Panc1 (cell line): Measurements from ENCODE around the gene RFC2. TPM values are rescaled to one million over a fixed set of nuclear protein-coding genes. Genes with fewer than 3 reads are reported as not detected.

Experiments
- ATAC-seq: fragments of 200-7000 bp; cut with Tn5 transposase; 2 replicates; pipeline ENCODE4 v1.9.1; 2020; ENCODE audit warnings: mild to moderate bottlenecking, moderate library complexity
- BruUV-seq: library from RNA; stranded (reverse); fragments of 400-500 nt; replicated peaks from 2 replicates; lab custom pipeline; 2021; lab: Mats Ljungman, UMichigan
- CTCF ChIA-PET: fragments of 300-600 bp; sonication (Branson Sonifier 250); formaldehyde crosslinking; loops from one replicate; lab custom pipeline; 2022; ENCODE audit warnings: antibody characterized with exemption; lab: Charles Lee
- POLR2A ChIA-PET: fragments of 300-600 bp; sonication (Branson Sonifier 250); formaldehyde crosslinking; loops from one replicate; lab custom pipeline; 2022; ENCODE audit warnings: antibody characterized with exemption; lab: Charles Lee
- DNase-seq: peaks from one replicate; pipeline ENCODE4 v3.0.0-alpha.2; 2010; ENCODE audit warnings: low read depth, low spot score
- H3K27ac ChIP-seq: 2 replicates; pipeline ENCODE4 v1.5.1; 2011; ENCODE audit warnings: mild to moderate bottlenecking, low read length, inconsistent platforms
- H3K27me3 ChIP-seq: fragments of 200-500 bp; sonication (Bioruptor generic); 2 replicates; pipeline ENCODE4 v1.6.0; 2014; ENCODE audit warnings: low read length, inconsistent platforms; ENCODE audit not compliant: control insufficient read depth, insufficient read depth
- H3K36me3 ChIP-seq: fragments of 200-500 bp; sonication (Bioruptor generic); 2 replicates; pipeline ENCODE4 v1.5.1; 2014; ENCODE audit warnings: inconsistent platforms, mild to moderate bottlenecking, low read length, moderate library complexity; ENCODE audit not compliant: control insufficient read depth, insufficient read depth
- H3K4me1 ChIP-seq: 2 replicates; pipeline ENCODE4 v1.5.1; 2011; ENCODE audit warnings: inconsistent platforms, mild to moderate bottlenecking, low read length, moderate library complexity; ENCODE audit not compliant: control insufficient read depth, insufficient read depth
- H3K4me3 ChIP-seq, 2 experiments: 2 replicates each; pipeline ENCODE4 v1.5.1; 2011 to 2012; ENCODE audit warnings: low read depth in 2 of 2, low read length in 2 of 2, mild to moderate bottlenecking in 2 of 2, inconsistent platforms in 1 of 2, moderate library complexity in 1 of 2
- H3K9me3 ChIP-seq: fragments of 200-500 bp; sonication (Bioruptor generic); 2 replicates; pipeline ENCODE4 v1.5.1; 2014; ENCODE audit warnings: low read depth, mild to moderate bottlenecking, inconsistent platforms, low read length, moderate library complexity; ENCODE audit not compliant: control insufficient read depth, insufficient read depth
- CTCF ChIP-seq: fragments of 450-650 bp; IDR thresholded peaks from 2 replicates; pipeline ENCODE4 v1.5.1; 2017; ENCODE audit warnings: mild to moderate bottlenecking
- POLR2AphosphoS5 ChIP-seq: IDR thresholded peaks from 2 replicates; pipeline ENCODE4 v1.6.1; 2012; ENCODE audit warnings: mild to moderate bottlenecking, low read depth, low read length, moderate library complexity
- REST ChIP-seq, 2 experiments: IDR thresholded peaks; 2 replicates each; pipeline ENCODE4 v1.6.1; 2011 to 2012; ENCODE audit warnings: low read depth in 2 of 2, control low read depth in 1 of 2, low read length in 1 of 2, mild to moderate bottlenecking in 1 of 2, moderate library complexity in 1 of 2; ENCODE audit not compliant: insufficient read depth in 1 of 2
- SIN3A ChIP-seq: IDR thresholded peaks from 2 replicates; pipeline ENCODE4 v1.6.1; 2012; ENCODE audit warnings: low read depth, mild to moderate bottlenecking, low read length, moderate library complexity, borderline replicate concordance; ENCODE audit not compliant: insufficient read depth
- TCF7L2 ChIP-seq: IDR thresholded peaks from 2 replicates; pipeline ENCODE4 v1.6.1; 2011; ENCODE audit warnings: mild to moderate bottlenecking, low read depth, low read length, inconsistent platforms
- in situ Hi-C: cut with HindIII; loops from 2 replicates; pipeline ENCODE4 v1.10.0; 2016; ENCODE audit warnings: low sequenced_read_pairs, low pct_unique_long_range_greater_than_20kb
- intact Hi-C: fragments of 100-400 bp; cut with micrococcal nuclease; formaldehyde crosslinking; loops from one replicate; pipeline ENCODE4 v1.10.0; 2022; ENCODE audit not compliant: unreplicated experiment
- total RNA-seq: library from RNA; stranded (reverse); gene quantifications from one replicate; pipeline ENCODE4 v1.2.1, GENCODE V29; 2021; ENCODE audit not compliant: unreplicated experiment

Gene RFC2
- total RNA-seq, 1 experiment from 2014 or later: 56.2 TPM

GRCh38 chr7:74236284-74236683 is 17.9 kb downstream of the RFC2 start:
- no peak overlapping the region for H3K27ac ChIP-seq
- DNase-seq (no peak), ATAC-seq (no peak)
- ChIA-PET POLR2A (interaction anchor here (0.6 kb wide), 1 partner anchor 39 kb away, joined by 10 read pairs; no protein-coding TSS in a partner anchor), CTCF (no interaction called here)
- TF ChIP-seq REST (IDR thresholded peaks at IDR 0.05; ENCODE audit: insufficient read depth in 1 of 2, low read depth in 2 of 2, low read length in 1 of 2) (no peak), TCF7L2 (no peak), SIN3A (no peak), POLR2AphosphoS5 (no peak), CTCF (no peak)
- intact Hi-C loops (no loop called here), in situ Hi-C loops (no loop called here)
- H3K9me3 ChIP-seq: no peaks in the 10 kb centered on the region
- peaks cover 22% of the 10 kb centered on the region for H3K36me3 ChIP-seq
- no peaks in the 10 kb centered on the region for H3K4me1 ChIP-seq
- no peaks in the 10 kb centered on the region for H3K27me3 ChIP-seq
- no TSS peak for BruUV-seq
- no peak overlapping the region for H3K4me3 ChIP-seq

GRCh38 chr7:74235518-74236268 is 18.5 kb downstream of the RFC2 start:
- CTCF ChIA-PET: no interaction called here

More at GRCh38 chr7:74235518-74236268, 18.5 kb downstream of the RFC2 start:
- in situ Hi-C loops: no loop called here
- Histone ChIP-seq H3K4me3 (no peak overlapping the region), H3K27ac (no peak overlapping the region), H3K27me3 (no peaks in the 10 kb centered on the region), H3K9me3 (no peaks in the 10 kb centered on the region), H3K4me1 (no peaks in the 10 kb centered on the region), H3K36me3 (peaks cover 22% of the 10 kb centered on the region)
- DNase-seq: no peak
- no TSS peak for BruUV-seq
- no peak for ATAC-seq
- no peak for TF ChIP-seq SIN3A
- TF ChIP-seq POLR2AphosphoS5: no peak
- TF ChIP-seq CTCF: no peak
- TF ChIP-seq TCF7L2: no peak
- TF ChIP-seq REST (IDR thresholded peaks at IDR 0.05; ENCODE audit: insufficient read depth in 1 of 2, low read depth in 2 of 2, low read length in 1 of 2): no peak
- intact Hi-C loops: no loop called here
- POLR2A ChIA-PET: interaction anchor here (0.6 kb wide), 2 partner anchors 39 to 184 kb away, joined by 3 to 10 read pairs; no protein-coding TSS in a partner anchor
